ENCODE results near the gene AFAP1L2. TPM values are rescaled to one million over a fixed set of nuclear protein-coding genes. Genes with fewer than 3 reads are reported as not detected.

The AFAP1L2 gene
- total and polyA plus RNA-seq, 7 donors: 0.75 to 3.6 (median 1.7) TPM

GRCh38 chr10:114329634-114330365 lies 74.5 kb downstream of the AFAP1L2 start:
- H3K27me3 ChIP-seq (ENCODE audit: insufficient read depth in 3 of 3, low read length in 2 of 3): no peaks in the 10 kb centered on the region
- intact Hi-C loops (cut with DNase I): loop anchor here in 1 of 2 donors (5.0 kb wide), 1 partner anchor 1463 kb away; no protein-coding TSS in a partner anchor
- H3K4me3 ChIP-seq: no peak overlapping the region
- no peak for TF ChIP-seq CTCF (IDR thresholded peaks at IDR 0.05)
- H3K36me3 ChIP-seq (ENCODE audit: insufficient read depth in 1 of 2, low read depth in 1 of 2): no peaks in the 10 kb centered on the region
- no peaks in the 10 kb centered on the region for H3K9me3 ChIP-seq
- no peak for DNase-seq
- H3K4me1 ChIP-seq: peaks cover 22% of the 10 kb centered on the region
- ATAC-seq: no peak
- 48 to 73% (median 54%) methylated on average over 10 of the region's 10 CpGs for WGBS, 3 donors
- no peak overlapping the region for H3K27ac ChIP-seq

- WGBS, 3 donors: 22 to 24% (median 23%) methylated on average over 6 of the region's 6 CpGs
- intact Hi-C loops (cut with DNase I): no loop called here
- Histone ChIP-seq H3K27ac (no peak overlapping the region), H3K36me3 (ENCODE audit: insufficient read depth in 1 of 2, low read depth in 1 of 2) (no peaks in the 10 kb centered on the region), H3K27me3 (ENCODE audit: insufficient read depth in 3 of 3, low read length in 2 of 3) (no peaks in the 10 kb centered on the region), H3K9me3 (no peaks in the 10 kb centered on the region), H3K4me1 (peaks cover 13% of the 10 kb centered on the region), H3K4me3 (no peak overlapping the region)
- ATAC-seq (peak; percentile 31 to 70 (median 62)), DNase-seq (peak in 1 of 2 donors; percentile 32)
- no peak for TF ChIP-seq CTCF (IDR thresholded peaks at IDR 0.05)
Measured at GRCh38 chr10:114328874-114329273, 75.4 kb downstream of the AFAP1L2 start.

GRCh38 chr10:114328441-114328812 lies 75.9 kb downstream of the AFAP1L2 start:
- intact Hi-C loops (cut with DNase I): no loop called here
- no peaks in the 10 kb centered on the region for H3K9me3 ChIP-seq
- no peak for DNase-seq
- ATAC-seq: peak in 1 of 4 donors; percentile 9
- H3K4me3 ChIP-seq: no peak overlapping the region
- H3K36me3 ChIP-seq (ENCODE audit: insufficient read depth in 1 of 2, low read depth in 1 of 2): no peaks in the 10 kb centered on the region
- no peak overlapping the region for H3K27ac ChIP-seq
- no peak for TF ChIP-seq CTCF (IDR thresholded peaks at IDR 0.05)
- H3K27me3 ChIP-seq (ENCODE audit: insufficient read depth in 3 of 3, low read length in 2 of 3): no peaks in the 10 kb centered on the region
- peaks cover 13% of the 10 kb centered on the region for H3K4me1 ChIP-seq
- WGBS, 3 donors: 48 to 78% (median 53%) methylated on average over 5 to 6 of the region's 6 CpGs

- Histone ChIP-seq H3K27me3 (ENCODE audit: insufficient read depth in 3 of 3, low read length in 2 of 3) (no peaks in the 10 kb centered on the region), H3K27ac (no peak overlapping the region), H3K36me3 (ENCODE audit: insufficient read depth in 1 of 2, low read depth in 1 of 2) (no peaks in the 10 kb centered on the region), H3K4me3 (no peak overlapping the region), H3K9me3 (no peaks in the 10 kb centered on the region), H3K4me1 (peaks cover 13% of the 10 kb centered on the region)
- ATAC-seq (peak in 2 of 4 donors; percentile 28 to 46), DNase-seq (peak in 1 of 2 donors; percentile 39)
- WGBS, 3 donors: 56 to 70% (median 61%) methylated on average over 15 of the region's 15 CpGs
- intact Hi-C loops (cut with DNase I): no loop called here
- TF ChIP-seq CTCF (IDR thresholded peaks at IDR 0.05): no peak
Measured at GRCh38 chr10:114327537-114328440, 76.5 kb downstream of the AFAP1L2 start.
